K562 (cell line): ENCODE results near the gene BPIFB6. TPM values are rescaled to one million over a fixed set of nuclear protein-coding genes. Genes with fewer than 3 reads are reported as not detected.

Source experiments
- ATAC-seq: fragments of 200-7000 bp; cut with Tn5 transposase; 3 replicates; pipeline ENCODE4 v1.9.1; 2020; ENCODE audit warnings: moderate library complexity
- BruUV-seq: library from RNA; stranded (reverse); fragments of 400-500 nt; replicated peaks from 2 replicates; lab custom pipeline; 2021; lab: Mats Ljungman, UMichigan
- CTCF ChIA-PET: fragments of 300-600 bp; formaldehyde crosslinking; extraction: SDS; loops from one replicate; lab custom pipeline; 2021; ENCODE audit warnings: low intra/inter-chr PET ratio; lab: Yijun Ruan, JAX
- POLR2A ChIA-PET: fragments of 300-600, 350-650 bp; sonication (Branson Sonifier 250); formaldehyde crosslinking; extraction: SDS; loops from one replicate; lab custom pipeline; 2021; ENCODE audit warnings: antibody characterized with exemption, inconsistent platforms; lab: Yijun Ruan, JAX
- DNase-seq, 4 experiments: peaks; one replicate each; pipeline versions ENCODE4 v3.0.0 to v3.0.0-alpha.2; 2011 to 2018; ENCODE audit warnings: low spot score in 3 of 4, mixed read lengths in 3 of 4; ENCODE audit errors: extremely low read depth in 1 of 4
- FAIRE-seq: peaks from 2 replicates; lab custom pipeline; 2011; peaks lifted over from hg19 to GRCh38; lab: Jason Lieb, UNC
- H2AFZ ChIP-seq: 2 replicates; pipeline ENCODE4 v1.6.0; 2011; ENCODE audit warnings: low read depth, low read length, control low read depth, inconsistent platforms
- H3K27ac ChIP-seq: fragments of 200-600 bp; 3 replicates; pipeline ENCODE4 v1.8.0; 2011; ENCODE audit warnings: low read depth, mild to moderate bottlenecking, control low read depth, inconsistent platforms, low read length, moderate library complexity, mixed read lengths; ENCODE audit errors: extremely low read depth
- H3K27me3 ChIP-seq, 2 experiments: fragments of 300-600 bp in 1 of 2; 2 replicates in 1 of 2; 3 replicates in 1 of 2; pipeline versions ENCODE4 v1.6.0 to v1.8.0; 2011; ENCODE audit warnings: inconsistent platforms in 2 of 2, low read length in 2 of 2, mild to moderate bottlenecking in 1 of 2, mixed read lengths in 1 of 2, moderate library complexity in 1 of 2; ENCODE audit not compliant: control insufficient read depth in 2 of 2, insufficient read depth in 2 of 2
- H3K36me3 ChIP-seq: fragments of 300-600 bp; 3 replicates; pipeline ENCODE4 v1.8.0; 2011; ENCODE audit warnings: mild to moderate bottlenecking, low read length, inconsistent platforms; ENCODE audit not compliant: control insufficient read depth, insufficient read depth
- H3K4me1 ChIP-seq, 2 experiments: fragments of 200-600 bp in 1 of 2; replicated peaks in 1 of 2; 2 replicates in 1 of 2; 3 replicates in 1 of 2; pipeline versions ENCODE4 v1.5.1 to v1.8.0; 2011; ENCODE audit warnings: inconsistent platforms in 2 of 2, low read length in 2 of 2, mild to moderate bottlenecking in 1 of 2, mixed read lengths in 1 of 2, moderate library complexity in 1 of 2; ENCODE audit not compliant: control insufficient read depth in 2 of 2, insufficient read depth in 2 of 2
- H3K4me2 ChIP-seq: 2 replicates; pipeline ENCODE4 v1.6.1; 2011; ENCODE audit warnings: low read length, control low read depth, inconsistent platforms, mixed read lengths; ENCODE audit not compliant: insufficient read depth
- H3K4me3 ChIP-seq: fragments of 200-600 bp; sonication (generic), shearing (Covaris generic); 2 replicates; pipeline ENCODE4 v1.5.1; 2016; ENCODE audit warnings: control low read depth, inconsistent platforms
- H3K79me2 ChIP-seq: fragments of 200-600 bp; 3 replicates; pipeline ENCODE4 v1.8.0; 2011; ENCODE audit warnings: low read length, inconsistent platforms; ENCODE audit not compliant: control insufficient read depth, insufficient read depth
- H3K9ac ChIP-seq, 2 experiments: 2 replicates each; pipeline versions ENCODE4 v1.6.0 to v1.6.1; 2011; ENCODE audit warnings: low read depth in 2 of 2, low read length in 2 of 2, control low read depth in 1 of 2, inconsistent platforms in 1 of 2, mild to moderate bottlenecking in 1 of 2, mixed read lengths in 1 of 2; ENCODE audit not compliant: insufficient read depth in 1 of 2
- H3K9me1 ChIP-seq: one replicate; pipeline ENCODE4 v1.6.0; 2011; ENCODE audit warnings: inconsistent platforms, mild to moderate bottlenecking, low read length, moderate library complexity; ENCODE audit not compliant: control insufficient read depth, insufficient read depth
- H3K9me3 ChIP-seq: replicated peaks from 2 replicates; pipeline ENCODE4 v1.5.1; 2011; ENCODE audit warnings: low read depth, low read length, inconsistent platforms; ENCODE audit not compliant: control insufficient read depth, insufficient read depth
- H4K20me1 ChIP-seq: replicated peaks from 2 replicates; pipeline ENCODE4 v1.6.1; 2011; ENCODE audit warnings: low read length, inconsistent platforms, mixed read lengths; ENCODE audit not compliant: control insufficient read depth, insufficient read depth
- CBFB ChIP-seq: sonication (generic); formaldehyde crosslinking; IDR thresholded peaks from 2 replicates; pipeline ENCODE4 v1.4.0; 2020; ENCODE audit warnings: mild to moderate bottlenecking, missing genetic modification reagents
- CREB3L1 ChIP-seq: fragments of 450-650 bp; IDR thresholded peaks from 2 replicates; pipeline ENCODE4 v1.6.1; 2014; ENCODE audit warnings: low read depth, mild to moderate bottlenecking, moderate library complexity, borderline replicate concordance
- FOS ChIP-seq: IDR thresholded peaks from 3 replicates; pipeline ENCODE4 v1.6.1; 2011; ENCODE audit not compliant: insufficient read length; ENCODE audit errors: extremely low read depth
- FOXP1 ChIP-seq: sonication (generic); formaldehyde crosslinking; IDR thresholded peaks from 2 replicates; pipeline ENCODE4 v1.8.0; 2022; ENCODE audit warnings: mild to moderate bottlenecking, missing genetic modification reagents
- HMGXB4 ChIP-seq: sonication (generic); formaldehyde crosslinking; IDR thresholded peaks from 2 replicates; pipeline ENCODE4 v1.8.1; 2023; ENCODE audit warnings: mild to moderate bottlenecking, missing genetic modification reagents
- HNRNPK ChIP-seq: fragments of 200-400 bp; formaldehyde crosslinking; IDR thresholded peaks from one replicate; pipeline ENCODE4 v1.6.1; 2018; ENCODE audit warnings: mild to moderate bottlenecking, low read depth, low read length; ENCODE audit not compliant: poor library complexity, severe bottlenecking
- MCM2 ChIP-seq: fragments of 450-650 bp; IDR thresholded peaks from 2 replicates; pipeline ENCODE4 v1.6.1; 2017; ENCODE audit warnings: low read depth, mild to moderate bottlenecking
- PBX2 ChIP-seq, 2 experiments: IDR thresholded peaks in 1 of 2; conservative IDR thresholded peaks in 1 of 2; 2 replicates each; pipeline ENCODE4 v1.6.1; 2016; ENCODE audit warnings: low read depth in 2 of 2, mild to moderate bottlenecking in 1 of 2, missing compliant biosample characterization in 1 of 2, missing genetic modification characterization in 1 of 2, moderate library complexity in 1 of 2
- TAF9B ChIP-seq: fragments of 450-650 bp; IDR thresholded peaks from 2 replicates; pipeline ENCODE4 v1.6.1; 2018; ENCODE audit warnings: mild to moderate bottlenecking; ENCODE audit not compliant: partially characterized antibody
- TEAD4 ChIP-seq, 2 experiments: sonication (generic) in 1 of 2; formaldehyde crosslinking in 1 of 2; IDR thresholded peaks; 2 replicates each; pipeline versions ENCODE4 v1.6.1 to v1.8.0; 2012 to 2022; ENCODE audit warnings: borderline replicate concordance in 1 of 2, inconsistent platforms in 1 of 2, low read length in 1 of 2, mild to moderate bottlenecking in 1 of 2, missing genetic modification reagents in 1 of 2
- ZNF408 ChIP-seq: fragments of 250-450 bp; sonication (Bioruptor Pico); IDR thresholded peaks from 2 replicates; pipeline ENCODE4 v1.4.0; 2020; ENCODE audit warnings: low read depth, mild to moderate bottlenecking, moderate library complexity
- WGBS: fragments of 100-300 bp; shearing (Covaris generic); methylation state at CpG from one replicate; pipeline ENCODE4 v1.1.6; 2016; ENCODE audit warnings: low coverage, mixed read lengths; ENCODE audit not compliant: insufficient coverage; ENCODE audit errors: missing lambda C conversion rate; 5-methylcytosine and 5-hydroxymethylcytosine counted together
- in situ Hi-C: fragments of 300-500 bp; cut with MboI; formaldehyde crosslinking; loops from 4 replicates; pipeline ENCODE4 v1.15.0; 2018; ENCODE audit warnings: inconsistent platforms, mixed read lengths
- intact Hi-C: fragments of 100-400 bp; cut with micrococcal nuclease; formaldehyde crosslinking; loops from 2 replicates; pipeline ENCODE4 v1.14.2; 2022
- polyA plus RNA-seq, 8 experiments: library from polyadenylated mRNA; depleted of rRNA in 4 of 8; stranded (reverse) in 5 of 8; unstranded in 3 of 8; fragments of >200 nt; fragmentation: Nextera tagmentation in 2 of 8; fragmentation: Illumina TruSeq in 1 of 8; extraction: Ambion mirVana in 2 of 8; extraction: Trizol in 1 of 8; gene quantifications; 2 replicates each; pipeline versions ENCODE4 v1.2.1 to v1.2.3, GENCODE V29; 2011 to 2014; ENCODE audit warnings: inconsistent platforms in 1 of 8, missing spikeins in 1 of 8
- total RNA-seq, 7 experiments: library from RNA; depleted of rRNA in 6 of 7; stranded (reverse); fragments of >200 nt in 6 of 7; fragmentation: Illumina TruSeq in 2 of 7; extraction: Trizol in 2 of 7; gene quantifications; 2 replicates each; pipeline versions ENCODE4 v1.2.1 to v1.2.3, GENCODE V29; 2011 to 2021; ENCODE audit warnings: low replicate concordance in 1 of 7

BPIFB6 gene
- total and polyA plus RNA-seq, 9 of the 15 experiments (the other 6 are each of a cell fraction or from before 2014, with no cell fraction given), result not detected

- intact Hi-C loops, result no loop called here
- H3K27me3 ChIP-seq, result peaks cover 20 to 41% of the 10 kb centered on the region in 2 experiments; a peak in 4 of 5 replicates
- no peak for TF ChIP-seq MCM2
- no peak for TF ChIP-seq CBFB (CRISPR knock-in tag)
- no peak for TF ChIP-seq ZNF408 (CRISPR knock-in tag)
- no peak for TF ChIP-seq HMGXB4
- TF ChIP-seq TAF9B, result no peak
- no peak for TF ChIP-seq PBX2 (CRISPR knock-in tag; IDR thresholded peaks at IDR 0.05; ENCODE audit: low read depth)
- TF ChIP-seq PBX2 (tag; conservative IDR thresholded peaks at IDR 0.05; ENCODE audit: low read depth), result no peak
- no peak for TF ChIP-seq FOS
- no peak for TF ChIP-seq CREB3L1
- no peak for TF ChIP-seq FOXP1 (CRISPR knock-in tag)
- no peak for TF ChIP-seq TEAD4 (IDR thresholded peaks at IDR 0.05; ENCODE audit: low read length)
- no peak for TF ChIP-seq TEAD4 (CRISPR knock-in tag; IDR thresholded peaks at IDR 0.05; ENCODE audit: borderline replicate concordance)
- no peak for TF ChIP-seq HNRNPK
These were observed 38.2 kb downstream of the BPIFB6 start for GRCh38 chr20:33069673-33070072.

More at GRCh38 chr20:33069673-33070072, 38.2 kb downstream of the BPIFB6 start:
- FAIRE-seq, result no peak
- Histone ChIP-seq H3K9me1 (no peaks in the 10 kb centered on the region), H3K4me2 (no peak overlapping the region), H3K36me3 (no peaks in the 10 kb centered on the region), H3K4me1 (no peaks in the 10 kb centered on the region), H3K79me2 (no peaks in the 10 kb centered on the region), H3K9me3 (no peaks in the 10 kb centered on the region), H3K27ac (no peak overlapping the region; the same call in 2 of the 3 replicates), H2AFZ (no peak overlapping the region), H3K9ac (no peak overlapping the region), H3K4me3 (no peak overlapping the region), H4K20me1 (no peaks in the 10 kb centered on the region)
- CTCF ChIA-PET, result no interaction called here
- 1% methylated on average over 9 of the region's 9 CpGs for WGBS
- ATAC-seq, result no peak
- no peak for DNase-seq
- in situ Hi-C loops, result no loop called here
- POLR2A ChIA-PET, result interaction anchor here (1.6 kb wide), 1 partner anchor 10 kb away, joined by 5 read pairs; no protein-coding TSS in a partner anchor
- BruUV-seq, result no TSS peak
